HG02981 (cell line): Measurements from ENCODE around the gene NUDT4.
"Not testable (repeated sequence)": the region's sequence is repeated elsewhere in the genome, so short reads cannot be mapped to it uniquely, and the experiment has no call there.

Source experiments
- ATAC-seq: cut with Tn5 transposase; IDR thresholded peaks from one replicate; pipeline ENCODE4 v1.9.1; 2021; ENCODE audit warnings: mild to moderate bottlenecking, moderate library complexity; ENCODE audit not compliant: unreplicated experiment

The NUDT4 gene

GRCh38 chr12:93365616-93366405 lies 11.9 kb upstream of the NUDT4 start:
- ATAC-seq = no peak

- ATAC-seq = no peak
These were observed 11.3 kb upstream of the NUDT4 start for GRCh38 chr12:93366422-93366821.

GRCh38 chr12:93368766-93369165 lies 9.0 kb upstream of the NUDT4 start:
- no peak for ATAC-seq

- ATAC-seq = no peak
These were observed 8.2 kb upstream of the NUDT4 start for GRCh38 chr12:93369505-93369904.

GRCh38 chr12:93370947-93371346 lies 6.8 kb upstream of the NUDT4 start:
- ATAC-seq = no peak

GRCh38 chr12:93373961-93374656 lies 3.6 kb upstream of the NUDT4 start:
- no peak for ATAC-seq

- ATAC-seq = no peak
These were observed 1.8 kb upstream of the NUDT4 start for GRCh38 chr12:93375906-93376305.

GRCh38 chr12:93376436-93377251 lies 1.1 kb upstream of the NUDT4 start:
- ATAC-seq = no peak

GRCh38 chr12:93378196-93378997 lies 672 bp downstream of the NUDT4 start:
- ATAC-seq = peak; percentile 34

GRCh38 chr12:93378998-93379325 lies 1.2 kb downstream of the NUDT4 start:
- ATAC-seq = no peak

GRCh38 chr12:93379326-93379980 lies 1.7 kb downstream of the NUDT4 start:
- no peak for ATAC-seq

- ATAC-seq = no peak
These were observed 2.2 kb downstream of the NUDT4 start for GRCh38 chr12:93379981-93380361.

- ATAC-seq = no peak
These were observed 2.9 kb downstream of the NUDT4 start for GRCh38 chr12:93380480-93381121.

- ATAC-seq = no peak
These were observed 3.6 kb downstream of the NUDT4 start for GRCh38 chr12:93381161-93381975.

GRCh38 chr12:93381976-93382437 lies 4.3 kb downstream of the NUDT4 start:
- not testable (repeated sequence) for ATAC-seq

GRCh38 chr12:93387780-93388179 lies 10.1 kb downstream of the NUDT4 start:
- ATAC-seq = peak; percentile 47

GRCh38 chr12:93390031-93390430 lies 12.3 kb downstream of the NUDT4 start:
- no peak for ATAC-seq

- no peak for ATAC-seq
These were observed 13.0 kb downstream of the NUDT4 start for GRCh38 chr12:93390549-93391297.
